Mesodermal cell (in vitro differentiated cells): Measurements from ENCODE around the gene ERC1.

Experiments
- H3K27ac ChIP-seq: 2 replicates; pipeline ENCODE4 v1.7.0; 2013; ENCODE audit warnings: mild to moderate bottlenecking, low read depth, low read length, moderate library complexity; ENCODE audit not compliant: severe bottlenecking
- H3K36me3 ChIP-seq: 2 replicates; pipeline ENCODE4 v1.7.1; 2013; ENCODE audit warnings: mild to moderate bottlenecking, low read length, moderate library complexity; ENCODE audit not compliant: control insufficient read depth, insufficient read depth
- H3K4me1 ChIP-seq: one replicate; pipeline ENCODE4 v1.7.1; 2013; ENCODE audit warnings: mild to moderate bottlenecking, low read length; ENCODE audit not compliant: insufficient read depth, control insufficient read depth, poor library complexity, severe bottlenecking
- H3K4me3 ChIP-seq: 2 replicates; pipeline ENCODE4 v1.7.0; 2013; ENCODE audit warnings: low read length, control low read depth, mild to moderate bottlenecking; ENCODE audit not compliant: insufficient read depth, poor library complexity, severe bottlenecking; ENCODE audit errors: extremely low read depth
- H3K9me3 ChIP-seq: 2 replicates; pipeline ENCODE4 v1.7.1; 2013; ENCODE audit warnings: mild to moderate bottlenecking, low read length, moderate library complexity; ENCODE audit not compliant: control insufficient read depth
- WGBS, 2 experiments: methylation state at CpG; one replicate each; pipeline ENCODE4 v1.1.5; 2013; ENCODE audit warnings: missing lambda C conversion rate in 2 of 2; ENCODE audit not compliant: insufficient coverage in 2 of 2; 5-methylcytosine and 5-hydroxymethylcytosine counted together

Gene ERC1

DNA sequence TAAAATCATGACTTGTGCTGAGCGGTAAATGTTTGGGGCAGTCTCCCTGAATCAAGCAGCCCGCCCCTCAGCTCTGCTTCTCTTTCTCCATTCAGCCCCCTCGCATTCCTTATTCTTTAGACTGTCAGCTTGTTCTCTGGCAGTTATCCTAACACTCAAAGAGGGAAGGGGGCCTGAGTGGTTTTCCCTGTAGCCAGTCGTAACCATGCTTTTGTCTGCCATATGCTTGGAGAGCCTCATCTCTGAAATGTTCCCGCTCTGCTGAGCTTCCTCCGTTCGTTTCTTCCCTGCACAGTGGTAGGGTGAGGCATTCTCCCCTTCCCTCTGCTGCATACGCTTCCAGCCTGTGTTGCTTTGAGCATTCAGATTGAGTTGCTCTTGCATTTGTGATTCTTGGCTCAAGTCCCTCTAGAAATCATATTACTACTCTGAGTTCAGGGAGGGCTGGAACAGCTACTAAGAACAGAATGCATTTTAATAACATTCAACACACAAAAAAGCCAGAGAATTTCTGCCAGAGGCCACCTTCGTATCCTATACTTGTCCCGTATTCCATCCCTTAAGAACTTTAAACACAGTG, 483.6 kb downstream of the ERC1 start:
- Histone ChIP-seq H3K4me1 (peaks cover 43% of the 10 kb centered on the region), H3K9me3 (no peaks in the 10 kb centered on the region), H3K4me3 (no peak overlapping the region), H3K36me3 (peaks cover 4% of the 10 kb centered on the region), H3K27ac (peak overlapping the region; percentile 90)
- WGBS, 2 experiments = 49 to 63% methylated on average over 4 to 8 of the region's 10 CpGs

- H3K9me3 ChIP-seq = no peaks in the 10 kb centered on the region
These were observed 488.6 kb downstream of the ERC1 start for GRCh38 chr12:1479645-1480044.

GRCh38 chr12:1481326-1481725, 490.3 kb downstream of the ERC1 start:
- H3K27ac ChIP-seq = no peak overlapping the region
- WGBS, 2 experiments = 77 to 80% methylated on average over 5 of the region's 5 CpGs

More at GRCh38 chr12:1479645-1480044, 488.6 kb downstream of the ERC1 start:
- no peak overlapping the region for H3K27ac ChIP-seq
- H3K4me1 ChIP-seq = peaks cover 16% of the 10 kb centered on the region
- WGBS, 2 experiments = 93 to 94% methylated on average over 5 to 10 of the region's 11 CpGs
- no peak overlapping the region for H3K4me3 ChIP-seq
- no peaks in the 10 kb centered on the region for H3K36me3 ChIP-seq

GRCh38 chr12:1481906-1482305, 490.9 kb downstream of the ERC1 start:
- no peak overlapping the region for H3K4me3 ChIP-seq
- no peaks in the 10 kb centered on the region for H3K9me3 ChIP-seq
- 88 to 90% methylated on average over 7 of the region's 8 CpGs for WGBS, 2 experiments
- H3K36me3 ChIP-seq = no peaks in the 10 kb centered on the region
- no peaks in the 10 kb centered on the region for H3K4me1 ChIP-seq
- no peak overlapping the region for H3K27ac ChIP-seq

More at GRCh38 chr12:1481326-1481725, 490.3 kb downstream of the ERC1 start:
- Histone ChIP-seq H3K4me3 (no peak overlapping the region), H3K36me3 (no peaks in the 10 kb centered on the region), H3K9me3 (no peaks in the 10 kb centered on the region), H3K4me1 (peaks cover 3% of the 10 kb centered on the region)

GRCh38 chr12:1488908-1489381, 497.9 kb downstream of the ERC1 start:
- Histone ChIP-seq H3K27ac (peak overlapping the region; percentile 81), H3K36me3 (peaks cover 17% of the 10 kb centered on the region), H3K9me3 (no peaks in the 10 kb centered on the region), H3K4me3 (no peak overlapping the region), H3K4me1 (peaks cover 16% of the 10 kb centered on the region)
- WGBS, 2 experiments = 68 to 72% methylated on average over 12 to 13 of the region's 13 CpGs

GRCh38 chr12:1491983-1492697, 501.1 kb downstream of the ERC1 start:
- peaks cover 16% of the 10 kb centered on the region for H3K4me1 ChIP-seq

DNA sequence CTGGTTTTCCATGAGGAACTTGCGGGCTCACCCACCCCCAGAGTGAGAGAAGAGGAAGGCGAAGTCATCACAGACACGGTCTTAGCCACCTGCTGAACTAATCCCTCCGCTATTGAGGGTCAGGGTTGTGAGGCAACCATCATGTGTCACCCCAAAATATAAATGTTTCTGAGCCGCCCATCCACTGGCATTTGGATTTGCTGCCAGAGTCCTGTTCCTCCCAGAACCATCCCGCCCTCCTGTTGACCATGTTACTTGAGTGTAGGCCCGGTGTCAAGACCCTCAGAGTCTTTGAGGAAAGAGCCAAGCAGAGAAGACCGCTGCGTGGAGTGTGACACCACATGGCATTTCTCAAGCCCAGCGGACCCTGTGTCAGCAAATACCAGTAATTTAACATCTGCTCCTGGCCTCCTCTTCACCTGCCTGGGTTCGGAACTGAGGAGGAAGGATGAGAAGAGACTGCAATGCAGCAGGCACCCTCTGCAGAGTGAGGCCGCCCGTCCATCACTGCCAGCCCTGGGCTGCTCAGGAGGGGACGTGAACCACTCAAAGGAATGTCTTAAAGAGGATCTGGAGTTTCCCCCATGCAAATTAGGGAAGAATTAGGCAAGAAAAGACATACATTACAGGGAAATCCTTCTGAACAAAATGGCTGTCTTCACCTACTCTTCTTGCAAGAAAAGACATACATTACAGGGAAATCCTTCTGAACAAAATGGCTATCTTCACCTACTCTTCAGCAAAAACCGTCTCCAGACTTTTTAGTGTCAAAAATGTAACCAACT, 502.9 kb downstream of the ERC1 start:
- no peaks in the 10 kb centered on the region for H3K9me3 ChIP-seq
- H3K4me3 ChIP-seq = no peak overlapping the region
- peaks cover 17% of the 10 kb centered on the region for H3K36me3 ChIP-seq
- H3K4me1 ChIP-seq = peaks cover 11% of the 10 kb centered on the region
- 91% methylated on average over 11 to 13 of the region's 15 CpGs for WGBS, 2 experiments
- H3K27ac ChIP-seq = no peak overlapping the region

More at GRCh38 chr12:1491983-1492697, 501.1 kb downstream of the ERC1 start:
- WGBS, 2 experiments = 82 to 88% methylated on average over 7 to 15 of the region's 16 CpGs
- H3K9me3 ChIP-seq = no peaks in the 10 kb centered on the region
- H3K36me3 ChIP-seq = peaks cover 17% of the 10 kb centered on the region
- H3K4me3 ChIP-seq = no peak overlapping the region
- peak overlapping the region; percentile 6 for H3K27ac ChIP-seq

GRCh38 chr12:1494856-1495255, 503.8 kb downstream of the ERC1 start:
- no peak overlapping the region for H3K27ac ChIP-seq
- H3K36me3 ChIP-seq = peaks cover 17% of the 10 kb centered on the region
- H3K4me1 ChIP-seq = peaks cover 4% of the 10 kb centered on the region
- WGBS, 2 experiments = 95 to 100% methylated on average over 4 to 7 of the region's 7 CpGs
- H3K4me3 ChIP-seq = no peak overlapping the region
- peaks cover 3% of the 10 kb centered on the region for H3K9me3 ChIP-seq

DNA sequence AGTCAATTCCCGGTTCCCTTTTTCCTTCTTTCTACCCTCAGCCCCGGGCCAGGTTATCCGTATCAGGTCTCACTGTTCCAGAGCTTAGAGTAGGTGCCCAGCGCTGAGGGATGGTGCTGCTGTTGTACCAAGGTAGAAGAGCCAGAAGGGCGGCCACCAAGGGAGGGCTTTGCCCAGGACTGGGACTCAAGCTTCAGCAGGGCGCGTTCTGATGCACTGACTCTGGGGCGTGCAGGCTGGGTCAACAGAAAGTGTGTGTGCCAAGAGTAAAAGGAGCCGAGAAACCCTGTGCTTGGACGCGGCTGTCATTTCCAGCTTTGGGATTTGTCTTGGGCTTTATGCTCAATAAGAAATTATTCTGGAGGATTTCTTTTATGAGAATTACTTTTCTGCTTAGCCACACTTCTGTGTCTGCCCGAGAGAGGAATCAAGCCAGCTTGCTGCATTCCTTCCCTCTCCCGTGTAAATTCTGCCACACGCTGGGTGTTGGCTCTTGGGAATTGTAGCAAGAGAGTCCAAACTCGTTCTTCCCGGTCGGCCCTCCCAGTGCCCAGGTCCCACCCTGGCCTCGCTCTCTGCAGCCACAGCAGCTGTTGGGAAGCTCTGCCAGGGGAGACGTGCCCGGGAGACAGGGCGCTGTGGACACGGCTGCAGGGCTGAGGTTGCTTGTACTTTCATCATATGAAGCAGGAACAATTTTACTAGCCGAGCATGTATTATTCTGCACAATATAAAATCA, 505.3 kb downstream of the ERC1 start:
- Histone ChIP-seq H3K27ac (no peak overlapping the region), H3K4me3 (no peak overlapping the region), H3K9me3 (peaks cover 3% of the 10 kb centered on the region), H3K36me3 (peaks cover 3% of the 10 kb centered on the region), H3K4me1 (peaks cover 2% of the 10 kb centered on the region)
- WGBS, 2 experiments = 90% methylated on average over 16 to 21 of the region's 23 CpGs

- Histone ChIP-seq H3K9me3 (peaks cover 3% of the 10 kb centered on the region), H3K4me1 (peaks cover 2% of the 10 kb centered on the region), H3K36me3 (peaks cover 3% of the 10 kb centered on the region), H3K4me3 (no peak overlapping the region), H3K27ac (no peak overlapping the region)
- WGBS, 2 experiments = 84 to 100% methylated on average over 3 to 4 of the region's 4 CpGs
These were observed 506.1 kb downstream of the ERC1 start for GRCh38 chr12:1497161-1497560.
